K562 (cell line): ENCODE results near the gene DPP9. TPM values are rescaled to one million over a fixed set of nuclear protein-coding genes. Genes with fewer than 3 reads are reported as not detected.

Experiments used
- CUX1 ChIP-seq: fragments of 200-800 bp; sonication (Bioruptor generic); IDR thresholded peaks from 2 replicates; pipeline ENCODE4 v1.6.1; 2016; ENCODE audit warnings: missing genetic modification characterization, missing compliant biosample characterization
- E2F3 ChIP-seq: fragments of 250-450 bp; sonication (Bioruptor Pico); IDR thresholded peaks from 2 replicates; pipeline ENCODE4 v1.4.0; 2020; ENCODE audit warnings: mild to moderate bottlenecking
- GTF3C2 ChIP-seq: IDR thresholded peaks from 3 replicates; pipeline ENCODE4 v1.6.1; 2011; ENCODE audit warnings: borderline replicate concordance, mild to moderate bottlenecking, moderate library complexity; ENCODE audit not compliant: insufficient read length; ENCODE audit errors: extremely low read depth
- KDM1A ChIP-seq, 2 experiments: fragments of 450-650 bp; IDR thresholded peaks; 2 replicates each; pipeline ENCODE4 v1.6.1; 2016; ENCODE audit warnings: mild to moderate bottlenecking in 2 of 2
- KLF6 ChIP-seq: fragments of 250-450 bp; sonication (Bioruptor Pico); IDR thresholded peaks from 2 replicates; pipeline ENCODE4 v1.4.0; 2020; ENCODE audit warnings: mild to moderate bottlenecking, moderate library complexity, borderline replicate concordance
- MITF ChIP-seq: IDR thresholded peaks from 2 replicates; pipeline ENCODE4 v1.6.1; 2014; ENCODE audit warnings: antibody characterized with exemption
- SMAD2 ChIP-seq: fragments of 150-350 bp; IDR thresholded peaks from 2 replicates; pipeline ENCODE4 v1.6.1; 2014; ENCODE audit warnings: low read depth, mild to moderate bottlenecking, low read length
- YY1 ChIP-seq, 3 experiments: IDR thresholded peaks; 2 replicates each; pipeline ENCODE4 v1.6.1; 2011; ENCODE audit warnings: low read length in 2 of 3, mild to moderate bottlenecking in 2 of 3, moderate library complexity in 2 of 3, borderline replicate concordance in 1 of 3, control low read depth in 1 of 3, low read depth in 1 of 3; ENCODE audit not compliant: insufficient read depth in 3 of 3, insufficient replicate concordance in 2 of 3, control insufficient read depth in 1 of 3, insufficient read length in 1 of 3; ENCODE audit errors: extremely low read depth in 1 of 3
- ZFP36 ChIP-seq: fragments of 150-350 bp; IDR thresholded peaks from 2 replicates; pipeline ENCODE4 v1.6.1; 2018; ENCODE audit warnings: low read length, low read depth; ENCODE audit not compliant: partially characterized antibody
- ZFPM2 ChIP-seq: fragments of 250-450 bp; sonication (Bioruptor Pico); IDR thresholded peaks from 2 replicates; pipeline ENCODE4 v1.5.1; 2022; ENCODE audit warnings: mild to moderate bottlenecking
- ZNF134 ChIP-seq: fragments of 250-450 bp; sonication (Bioruptor Pico); conservative IDR thresholded peaks from 2 replicates; pipeline ENCODE4 v1.4.0; 2020
- polyA plus RNA-seq, 8 experiments: library from polyadenylated mRNA; depleted of rRNA in 4 of 8; stranded (reverse) in 5 of 8; unstranded in 3 of 8; fragments of >200 nt; fragmentation: Nextera tagmentation in 2 of 8; fragmentation: Illumina TruSeq in 1 of 8; extraction: Ambion mirVana in 2 of 8; extraction: Trizol in 1 of 8; gene quantifications; 2 replicates each; pipeline versions ENCODE4 v1.2.1 to v1.2.3, GENCODE V29; 2011 to 2014; ENCODE audit warnings: inconsistent platforms in 1 of 8, missing spikeins in 1 of 8
- total RNA-seq, 7 experiments: library from RNA; depleted of rRNA in 6 of 7; stranded (reverse); fragments of >200 nt in 6 of 7; fragmentation: Illumina TruSeq in 2 of 7; extraction: Trizol in 2 of 7; gene quantifications; 2 replicates each; pipeline versions ENCODE4 v1.2.1 to v1.2.3, GENCODE V29; 2011 to 2021; ENCODE audit warnings: low replicate concordance in 1 of 7
- TF ChIP-seq, protein P1 (sequence below): fragments of 450-650 bp; IDR thresholded peaks from 2 replicates; pipeline ENCODE4 v1.6.1; 2016; ENCODE audit warnings: missing biosample characterization, missing genetic modification characterization

The DPP9 gene
- total and polyA plus RNA-seq, 9 of the 15 experiments (the other 6 are each of a cell fraction or from before 2014, with no cell fraction given), result 0.90 to 66.7 (median 24.5) TPM

- TF ChIP-seq YY1 (IDR thresholded peaks at IDR 0.05; ENCODE audit: borderline replicate concordance in 1 of 3, control insufficient read depth in 1 of 3, extremely low read depth in 1 of 3, insufficient read depth in 3 of 3, insufficient read length in 1 of 3, insufficient replicate concordance in 2 of 3, low read depth in 1 of 3, low read length in 2 of 3), result peak in 2 of 3 experiments; percentile 46 to 60
- TF ChIP-seq ZNF134, result no peak
- TF ChIP-seq MITF, result no peak; the same call in 1 of the 2 replicates
- TF ChIP-seq GTF3C2, result peak; percentile 92
- TF ChIP-seq KDM1A (IDR thresholded peaks at IDR 0.05), result peak in 1 of 2 experiments; percentile 1; a peak in 1 of 4 replicates
- no peak for TF ChIP-seq E2F3 (CRISPR knock-in tag)
- TF ChIP-seq SMAD2, result no peak
- TF ChIP-seq ZFP36, result peak; percentile 27
- TF ChIP-seq KLF6 (CRISPR knock-in tag), result peak; percentile 39; the same call in 1 of the 2 replicates
- TF ChIP-seq, protein P1, sequence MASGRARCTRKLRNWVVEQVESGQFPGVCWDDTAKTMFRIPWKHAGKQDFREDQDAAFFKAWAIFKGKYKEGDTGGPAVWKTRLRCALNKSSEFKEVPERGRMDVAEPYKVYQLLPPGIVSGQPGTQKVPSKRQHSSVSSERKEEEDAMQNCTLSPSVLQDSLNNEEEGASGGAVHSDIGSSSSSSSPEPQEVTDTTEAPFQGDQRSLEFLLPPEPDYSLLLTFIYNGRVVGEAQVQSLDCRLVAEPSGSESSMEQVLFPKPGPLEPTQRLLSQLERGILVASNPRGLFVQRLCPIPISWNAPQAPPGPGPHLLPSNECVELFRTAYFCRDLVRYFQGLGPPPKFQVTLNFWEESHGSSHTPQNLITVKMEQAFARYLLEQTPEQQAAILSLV (tag), result no peak
- TF ChIP-seq ZFPM2 (CRISPR knock-in tag), result no peak
- TF ChIP-seq CUX1 (CRISPR knock-in tag), result no peak
Observed at GRCh38 chr19:4723595-4724514, at the start of gene DPP9 (continued).
